ENCODE data around the gene SPATA9. TPM values are rescaled to one million over a fixed set of nuclear protein-coding genes. Genes with fewer than 3 reads are reported as not detected.

The SPATA9 gene
- total RNA-seq, 3 donors from 2014 or later (not counting 1 experiment from before 2014, with no cell fraction given): 1.3 to 2.1 (median 2.0) TPM

GRCh38 chr5:95611396-95611795 lies 71.4 kb downstream of the SPATA9 start:
- 100% methylated on average over 1 of the region's 3 CpGs for WGBS (ENCODE audit: insufficient coverage)
- intact Hi-C loops (cut with micrococcal nuclease): no loop called here
- peaks cover 11% of the 10 kb centered on the region for H3K36me3 Mint-ChIP-seq
- no peak overlapping the region for H3K4me3 Mint-ChIP-seq
- no peaks in the 10 kb centered on the region for H3K27me3 Mint-ChIP-seq (ENCODE audit: low read depth in 2 of 2)
- Histone ChIP-seq H3K36me3 (ENCODE audit: control insufficient read depth, insufficient read depth, low read length) (no peaks in the 10 kb centered on the region), H3K4me3 (ENCODE audit: low read length) (no peak overlapping the region), H3K27ac (ENCODE audit: low read length) (no peak overlapping the region), H3K4me1 (ENCODE audit: control insufficient read depth, insufficient read depth, low read length) (no peaks in the 10 kb centered on the region), H3K27me3 (ENCODE audit: control insufficient read depth, insufficient read depth, low read length) (no peaks in the 10 kb centered on the region), H3K9me3 (ENCODE audit: control insufficient read depth, insufficient read depth, low read length) (no peaks in the 10 kb centered on the region)
- no peak overlapping the region for H3K27ac Mint-ChIP-seq
- H3K9me3 Mint-ChIP-seq: peaks cover 2 to 6% of the 10 kb centered on the region in 2 donors
- ATAC-seq (no peak), DNase-seq (no peak)
- H3K4me1 Mint-ChIP-seq: no peaks in the 10 kb centered on the region
- TF ChIP-seq CTCF (IDR thresholded peaks at IDR 0.05): no peak

- no peak for TF ChIP-seq CTCF (IDR thresholded peaks at IDR 0.05)
- Histone ChIP-seq H3K4me1 (ENCODE audit: control insufficient read depth, insufficient read depth, low read length) (no peaks in the 10 kb centered on the region), H3K27ac (ENCODE audit: low read length) (no peak overlapping the region), H3K4me3 (ENCODE audit: low read length) (no peak overlapping the region), H3K27me3 (ENCODE audit: control insufficient read depth, insufficient read depth, low read length) (no peaks in the 10 kb centered on the region), H3K9me3 (ENCODE audit: control insufficient read depth, insufficient read depth, low read length) (no peaks in the 10 kb centered on the region), H3K36me3 (ENCODE audit: control insufficient read depth, insufficient read depth, low read length) (no peaks in the 10 kb centered on the region)
- intact Hi-C loops (cut with micrococcal nuclease): no loop called here
- peaks cover 11% of the 10 kb centered on the region for H3K36me3 Mint-ChIP-seq
- H3K27me3 Mint-ChIP-seq (ENCODE audit: low read depth in 2 of 2): no peaks in the 10 kb centered on the region
- no peak overlapping the region for H3K27ac Mint-ChIP-seq
- H3K4me1 Mint-ChIP-seq: no peaks in the 10 kb centered on the region
- 88% methylated on average over 6 of the region's 7 CpGs for WGBS (ENCODE audit: insufficient coverage)
- ATAC-seq (no peak), DNase-seq (no peak)
- no peak overlapping the region for H3K4me3 Mint-ChIP-seq
- peaks cover 2 to 6% of the 10 kb centered on the region in 2 donors for H3K9me3 Mint-ChIP-seq
Measured at GRCh38 chr5:95610546-95610945, 72.2 kb downstream of the SPATA9 start.

GRCh38 chr5:95609711-95610110 lies 73.1 kb downstream of the SPATA9 start:
- intact Hi-C loops (cut with micrococcal nuclease): no loop called here
- no peak overlapping the region for H3K27ac Mint-ChIP-seq
- DNase-seq: no peak
- H3K27ac ChIP-seq (ENCODE audit: low read length): no peak overlapping the region
- no peaks in the 10 kb centered on the region for H3K36me3 ChIP-seq (ENCODE audit: control insufficient read depth, insufficient read depth, low read length)
- no peaks in the 10 kb centered on the region for H3K27me3 ChIP-seq (ENCODE audit: control insufficient read depth, insufficient read depth, low read length)
- H3K27me3 Mint-ChIP-seq (ENCODE audit: low read depth in 2 of 2): no peaks in the 10 kb centered on the region
- H3K9me3 ChIP-seq (ENCODE audit: control insufficient read depth, insufficient read depth, low read length): no peaks in the 10 kb centered on the region
- H3K4me1 Mint-ChIP-seq: no peaks in the 10 kb centered on the region
- 92% methylated on average over 3 of the region's 3 CpGs for WGBS (ENCODE audit: insufficient coverage)
- peaks cover 11% of the 10 kb centered on the region for H3K36me3 Mint-ChIP-seq
- no peak for ATAC-seq
- H3K4me3 Mint-ChIP-seq: no peak overlapping the region
- no peak for TF ChIP-seq CTCF (IDR thresholded peaks at IDR 0.05)
- H3K4me3 ChIP-seq (ENCODE audit: low read length): no peak overlapping the region
- H3K9me3 Mint-ChIP-seq: peaks cover 2 to 6% of the 10 kb centered on the region in 2 donors
- no peaks in the 10 kb centered on the region for H3K4me1 ChIP-seq (ENCODE audit: control insufficient read depth, insufficient read depth, low read length)

Other genes with a start within 250 kb of the SPATA9 start
- gene SKIC3, start 128.0 kb downstream of the SPATA9 start, total RNA-seq: 10 to 100 TPM; 67.5 to 94.1 (median 71.1) TPM
- 1 to 10 TPM; 2.8 to 5.8 (median 3.5) TPM for gene ARSK, start 127.9 kb downstream of the SPATA9 start, total RNA-seq
- gene GPR150, start 62.9 kb downstream of the SPATA9 start, total RNA-seq: under 1 TPM; 0.63 to 0.97 (median 0.89) TPM
- 1 to 10 TPM in 2 of 3 donors, under 1 TPM in 1; 0.96 to 1.5 (median 1.4) TPM for gene RFESD, start 36.2 kb downstream of the SPATA9 start, total RNA-seq
- gene RHOBTB3, start 48.3 kb upstream of the SPATA9 start, total RNA-seq: 10 to 100 TPM; 46.5 to 55.1 (median 46.5) TPM
- 100 to 1,000 TPM in 1 of 3 donors, 10 to 100 TPM in 2; 59.2 to 102 (median 62.5) TPM for gene GLRX, start 139.7 kb upstream of the SPATA9 start, total RNA-seq